Smooth muscle cell (in vitro differentiated cells): ENCODE results near the gene VIL1. TPM values are rescaled to one million over a fixed set of nuclear protein-coding genes. Genes with fewer than 3 reads are reported as not detected.

Experiments
- DNase-seq: peaks from one replicate; lab custom pipeline; 2025; ENCODE audit not compliant: unreplicated experiment; lab: John Stamatoyannopoulos, UW
- H2AFZ ChIP-seq: fragments of 200-600 bp; sonication (generic); 2 replicates; pipeline ENCODE4 v1.6.0; 2016; ENCODE audit warnings: antibody characterized with exemption, low read depth, mild to moderate bottlenecking
- H3F3A ChIP-seq: fragments of 200-600 bp; sonication (generic); 2 replicates; pipeline ENCODE4 v1.6.0; 2017; ENCODE audit warnings: antibody characterized with exemption, low read depth
- H3K27ac ChIP-seq: fragments of 200-600 bp; sonication (generic); 2 replicates; pipeline ENCODE4 v1.5.1; 2016; ENCODE audit warnings: low read depth, mild to moderate bottlenecking
- H3K27me3 ChIP-seq: fragments of 200-600 bp; sonication (generic); 2 replicates; pipeline ENCODE4 v1.6.1; 2016; ENCODE audit warnings: low read depth, mild to moderate bottlenecking
- H3K36me3 ChIP-seq: fragments of 200-600 bp; sonication (generic); 2 replicates; pipeline ENCODE4 v1.5.1; 2016; ENCODE audit warnings: low read depth
- H3K4me1 ChIP-seq: fragments of 200-600 bp; sonication (generic); 2 replicates; pipeline ENCODE4 v1.5.1; 2016; ENCODE audit warnings: low read depth
- H3K4me2 ChIP-seq: fragments of 200-600 bp; sonication (generic); 2 replicates; pipeline ENCODE4 v1.6.0; 2016; ENCODE audit warnings: mild to moderate bottlenecking
- H3K4me3 ChIP-seq: fragments of 200-600 bp; sonication (generic); 2 replicates; pipeline ENCODE4 v1.5.1; 2016; ENCODE audit warnings: mild to moderate bottlenecking
- H3K79me2 ChIP-seq: fragments of 200-600 bp; sonication (generic); 2 replicates; pipeline ENCODE4 v1.6.0; 2016; ENCODE audit warnings: low read depth, mild to moderate bottlenecking
- H3K9ac ChIP-seq: fragments of 200-600 bp; sonication (generic); 2 replicates; pipeline ENCODE4 v1.6.0; 2016; ENCODE audit warnings: low read depth
- H3K9me3 ChIP-seq: fragments of 200-600 bp; sonication (generic); replicated peaks from 2 replicates; pipeline ENCODE4 v1.5.1; 2016; ENCODE audit warnings: low read depth
- H4K20me1 ChIP-seq: fragments of 200-600 bp; sonication (generic); 2 replicates; pipeline ENCODE4 v1.6.0; 2016; ENCODE audit warnings: low read depth
- WGBS: methylation state at CpG from one replicate; pipeline ENCODE4 v1.1.7; 2016; ENCODE audit warnings: low lambda C conversion rate; 5-methylcytosine and 5-hydroxymethylcytosine counted together
- polyA plus RNA-seq: library from polyadenylated mRNA; unstranded; fragments of >200 nt; fragmentation: Nextera tagmentation; extraction: Ambion mirVana; gene quantifications from 2 replicates; pipeline ENCODE4 v1.2.1, GENCODE V29; 2016
- total RNA-seq: library from RNA; depleted of rRNA; stranded (reverse); fragments of >200 nt; gene quantifications from 2 replicates; pipeline ENCODE4 v1.2.3, GENCODE V29; 2014
- TF ChIP-seq, protein P1 (sequence below): fragments of 200-600 bp; sonication (generic); IDR thresholded peaks from 2 replicates; pipeline ENCODE4 v1.5.1; 2017; ENCODE audit warnings: borderline replicate concordance, mild to moderate bottlenecking, antibody characterized with exemption; ENCODE audit not compliant: insufficient read depth, poor library complexity, severe bottlenecking

The VIL1 gene
- total and polyA plus RNA-seq, 2 experiments from 2014 or later = 0.15 TPM; not detected in 1

DNA sequence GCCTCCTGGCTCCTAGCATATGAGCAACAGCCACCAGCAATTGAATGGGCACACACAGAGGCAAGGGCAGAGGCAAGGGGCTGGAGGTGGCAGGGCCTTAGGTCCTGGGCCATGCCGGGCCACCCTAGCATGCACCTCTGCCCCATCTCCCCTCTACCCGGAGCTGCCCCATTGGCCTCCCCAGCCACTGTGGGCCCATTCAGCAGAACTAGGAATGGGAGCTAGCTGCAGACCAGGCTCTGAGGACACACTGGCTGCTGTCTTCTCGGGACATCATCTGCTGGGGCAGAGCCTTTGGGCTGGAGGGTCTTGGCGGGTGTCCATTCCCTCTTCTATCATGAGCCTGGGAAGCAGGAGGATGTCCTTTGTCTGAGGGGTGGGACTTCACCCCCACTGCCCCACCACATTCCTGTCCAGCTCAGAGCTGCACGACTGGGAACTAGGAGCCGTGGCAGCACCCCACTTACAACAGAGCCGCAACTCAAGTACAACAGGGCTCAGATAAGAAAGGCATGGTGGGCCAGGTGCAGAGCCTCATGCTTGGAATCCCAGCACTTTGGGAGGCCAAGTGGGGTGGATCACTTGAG is 800 bp downstream of the VIL1 start:
- no peaks in the 10 kb centered on the region for H3K9me3 ChIP-seq
- peak overlapping the region; percentile 36 for H3K4me3 ChIP-seq
- 87% methylated on average over 7 of the region's 7 CpGs for WGBS

DNA sequence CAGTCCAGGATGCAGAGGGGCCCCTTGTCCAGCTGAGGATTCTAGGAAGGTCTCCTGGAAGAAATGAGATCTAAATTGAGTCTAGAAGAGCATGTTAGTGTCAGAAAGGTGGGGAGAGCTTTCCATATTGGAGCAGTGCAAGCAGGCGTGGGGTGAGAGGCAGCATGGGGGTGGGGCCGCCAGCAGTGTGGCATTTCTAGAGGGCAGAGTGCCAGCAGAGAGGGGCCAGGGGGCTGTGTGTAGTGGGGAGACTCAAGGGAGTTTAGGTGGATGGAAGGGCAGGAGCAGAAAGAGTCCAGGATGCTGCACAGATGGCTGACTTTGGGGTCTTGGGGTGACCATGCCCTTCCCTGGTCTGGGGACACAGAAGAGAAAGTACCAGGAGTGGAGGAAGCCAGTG is 2.1 kb downstream of the VIL1 start:
- no peak overlapping the region for H3K4me2 ChIP-seq
- H3K9ac ChIP-seq = no peak overlapping the region
- H3K4me1 ChIP-seq = no peaks in the 10 kb centered on the region
- H3K9me3 ChIP-seq = no peaks in the 10 kb centered on the region
- H3F3A ChIP-seq = no peaks in the 10 kb centered on the region
- H2AFZ ChIP-seq = no peak overlapping the region
- peak overlapping the region; percentile 13 for H3K4me3 ChIP-seq
- no peak overlapping the region for H3K27ac ChIP-seq
- DNase-seq = no peak
- H3K36me3 ChIP-seq = no peaks in the 10 kb centered on the region
- H4K20me1 ChIP-seq = no peaks in the 10 kb centered on the region
- no peaks in the 10 kb centered on the region for H3K27me3 ChIP-seq
- WGBS = 100% methylated on average over 2 of the region's 2 CpGs
- no peaks in the 10 kb centered on the region for H3K79me2 ChIP-seq
- TF ChIP-seq, protein P1, sequence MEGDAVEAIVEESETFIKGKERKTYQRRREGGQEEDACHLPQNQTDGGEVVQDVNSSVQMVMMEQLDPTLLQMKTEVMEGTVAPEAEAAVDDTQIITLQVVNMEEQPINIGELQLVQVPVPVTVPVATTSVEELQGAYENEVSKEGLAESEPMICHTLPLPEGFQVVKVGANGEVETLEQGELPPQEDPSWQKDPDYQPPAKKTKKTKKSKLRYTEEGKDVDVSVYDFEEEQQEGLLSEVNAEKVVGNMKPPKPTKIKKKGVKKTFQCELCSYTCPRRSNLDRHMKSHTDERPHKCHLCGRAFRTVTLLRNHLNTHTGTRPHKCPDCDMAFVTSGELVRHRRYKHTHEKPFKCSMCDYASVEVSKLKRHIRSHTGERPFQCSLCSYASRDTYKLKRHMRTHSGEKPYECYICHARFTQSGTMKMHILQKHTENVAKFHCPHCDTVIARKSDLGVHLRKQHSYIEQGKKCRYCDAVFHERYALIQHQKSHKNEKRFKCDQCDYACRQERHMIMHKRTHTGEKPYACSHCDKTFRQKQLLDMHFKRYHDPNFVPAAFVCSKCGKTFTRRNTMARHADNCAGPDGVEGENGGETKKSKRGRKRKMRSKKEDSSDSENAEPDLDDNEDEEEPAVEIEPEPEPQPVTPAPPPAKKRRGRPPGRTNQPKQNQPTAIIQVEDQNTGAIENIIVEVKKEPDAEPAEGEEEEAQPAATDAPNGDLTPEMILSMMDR = no peak

More for the DNA sequence above, 800 bp downstream of the VIL1 start:
- H3K9ac ChIP-seq = no peak overlapping the region
- H3K4me2 ChIP-seq = no peak overlapping the region
- H3K27ac ChIP-seq = no peak overlapping the region
- H3K79me2 ChIP-seq = no peaks in the 10 kb centered on the region
- H3F3A ChIP-seq = no peaks in the 10 kb centered on the region
- DNase-seq = no peak
- no peaks in the 10 kb centered on the region for H3K27me3 ChIP-seq
- H3K36me3 ChIP-seq = no peaks in the 10 kb centered on the region
- no peaks in the 10 kb centered on the region for H4K20me1 ChIP-seq
- TF ChIP-seq, protein P1 = no peak
- no peaks in the 10 kb centered on the region for H3K4me1 ChIP-seq
- H2AFZ ChIP-seq = no peak overlapping the region

DNA sequence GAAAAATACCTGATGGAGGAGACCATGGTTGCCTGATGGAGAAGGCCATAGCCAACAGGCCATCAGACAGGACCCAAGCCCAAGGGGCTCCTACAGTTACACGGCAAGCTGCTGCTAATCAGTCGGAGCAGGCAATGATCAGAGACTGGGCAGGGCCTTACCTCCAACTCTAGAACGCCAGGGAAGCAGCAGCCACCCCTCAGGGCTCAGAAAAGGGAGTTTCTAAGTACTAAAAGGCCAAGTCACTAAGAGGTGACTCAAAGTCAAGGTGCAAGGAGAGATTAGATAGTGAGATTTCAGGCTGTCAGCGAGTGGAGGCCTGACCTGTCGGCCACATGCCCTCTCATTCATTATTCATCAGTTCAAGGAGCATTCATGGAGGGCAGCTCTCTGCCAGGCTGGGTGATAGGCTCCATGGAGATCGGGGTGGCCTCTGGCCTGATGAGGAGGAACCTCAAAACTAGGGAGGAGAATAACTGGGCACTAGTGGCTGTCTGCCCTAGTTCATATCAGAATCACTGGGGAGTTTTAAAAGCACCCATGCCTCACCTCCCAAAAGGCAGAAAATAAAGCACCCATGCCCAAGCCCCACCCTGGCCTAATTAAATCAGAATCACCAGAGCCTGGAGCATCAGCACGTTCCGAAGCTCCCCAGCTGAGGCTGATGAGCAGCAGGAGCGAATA is 3.6 kb downstream of the VIL1 start:
- Histone ChIP-seq H2AFZ (no peak overlapping the region), H3K27me3 (no peaks in the 10 kb centered on the region), H3K9ac (no peak overlapping the region), H3K79me2 (no peaks in the 10 kb centered on the region), H3K27ac (no peak overlapping the region), H3K4me2 (no peak overlapping the region), H3K36me3 (no peaks in the 10 kb centered on the region), H3K4me3 (no peak overlapping the region), H4K20me1 (no peaks in the 10 kb centered on the region), H3K9me3 (no peaks in the 10 kb centered on the region), H3F3A (no peaks in the 10 kb centered on the region), H3K4me1 (no peaks in the 10 kb centered on the region)
- TF ChIP-seq, protein P1 = no peak
- no peak for DNase-seq
- WGBS = 85% methylated on average over 9 of the region's 9 CpGs
